Cardiac septum (tissue), 1 donor: ENCODE measurements around the gene CD86. TPM values are rescaled to one million over a fixed set of nuclear protein-coding genes. Genes with fewer than 3 reads are reported as not detected.

ENCODE experiments used
- DNase-seq: peaks from one replicate; pipeline ENCODE4 v3.0.0-alpha.2; 2020; ENCODE audit warnings: low spot score
- intact Hi-C: fragments of 100-400 bp; cut with DNase I; formaldehyde crosslinking; loops from one replicate; pipeline ENCODE4 v1.14.0; 2022
- total RNA-seq: library from RNA; stranded (reverse); fragmentation: NEBNext Ultra II Directional; extraction: Animal tissue kit (Norgen Biotek cat#: 25700); gene quantifications from one replicate; pipeline ENCODE4 v1.2.1, GENCODE V29; 2021
- donor health status: DM: no; HTN: no; CAD: no.

The CD86 gene
- total RNA-seq, 1 donor from 2014 or later, result 1.9 TPM

- intact Hi-C loops, result no loop called here
These were observed 2.5 kb downstream of the CD86 start for GRCh38 chr3:122057671-122058070.

GRCh38 chr3:122058294-122058693 is 3.1 kb downstream of the CD86 start:
- no peak for DNase-seq
- intact Hi-C loops, result no loop called here

More at GRCh38 chr3:122057671-122058070, 2.5 kb downstream of the CD86 start:
- DNase-seq, result no peak

- no peak for DNase-seq
- intact Hi-C loops, result no loop called here
These were observed 5.0 kb downstream of the CD86 start for GRCh38 chr3:122060040-122060698.

DNA sequence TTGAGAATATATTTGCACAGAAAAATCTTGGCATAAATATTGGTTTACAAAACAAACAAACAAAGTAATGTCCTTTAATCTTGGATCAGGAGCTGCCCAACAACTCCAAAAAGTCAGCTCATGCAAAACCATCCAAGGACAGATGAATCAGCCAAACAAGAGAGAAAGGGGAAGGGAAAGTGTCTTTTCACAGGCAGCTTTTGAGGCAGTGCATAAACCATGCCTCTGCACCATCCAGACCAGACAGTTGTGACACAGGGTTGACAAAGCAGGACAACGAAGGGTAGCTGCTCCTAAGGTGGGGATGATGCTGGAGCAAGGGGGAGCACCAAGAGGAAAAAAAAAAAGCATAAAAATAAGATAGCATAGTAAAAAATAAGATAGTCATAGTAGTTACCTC is 8.7 kb downstream of the CD86 start:
- no peak for DNase-seq
- intact Hi-C loops, result no loop called here

DNA sequence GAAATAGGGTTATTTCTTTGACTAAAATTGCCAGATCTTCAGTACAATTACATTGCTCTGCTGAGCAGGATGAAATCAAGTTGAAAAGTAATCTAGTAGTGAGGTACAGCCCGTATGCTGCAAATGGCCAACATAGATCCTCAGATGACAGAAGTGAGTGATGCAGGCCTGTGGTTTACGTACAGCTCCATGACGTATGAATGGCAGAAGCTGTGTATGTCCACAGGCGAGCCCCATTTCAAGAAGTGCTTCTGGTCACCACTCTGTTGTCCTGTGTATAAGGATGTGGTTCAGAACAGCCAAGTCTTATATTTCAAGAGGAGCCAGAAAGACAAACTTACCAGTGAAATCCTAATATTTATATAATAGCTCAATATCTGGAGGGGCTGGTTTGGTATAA is 9.2 kb downstream of the CD86 start:
- no peak for DNase-seq
- intact Hi-C loops, result no loop called here

DNA sequence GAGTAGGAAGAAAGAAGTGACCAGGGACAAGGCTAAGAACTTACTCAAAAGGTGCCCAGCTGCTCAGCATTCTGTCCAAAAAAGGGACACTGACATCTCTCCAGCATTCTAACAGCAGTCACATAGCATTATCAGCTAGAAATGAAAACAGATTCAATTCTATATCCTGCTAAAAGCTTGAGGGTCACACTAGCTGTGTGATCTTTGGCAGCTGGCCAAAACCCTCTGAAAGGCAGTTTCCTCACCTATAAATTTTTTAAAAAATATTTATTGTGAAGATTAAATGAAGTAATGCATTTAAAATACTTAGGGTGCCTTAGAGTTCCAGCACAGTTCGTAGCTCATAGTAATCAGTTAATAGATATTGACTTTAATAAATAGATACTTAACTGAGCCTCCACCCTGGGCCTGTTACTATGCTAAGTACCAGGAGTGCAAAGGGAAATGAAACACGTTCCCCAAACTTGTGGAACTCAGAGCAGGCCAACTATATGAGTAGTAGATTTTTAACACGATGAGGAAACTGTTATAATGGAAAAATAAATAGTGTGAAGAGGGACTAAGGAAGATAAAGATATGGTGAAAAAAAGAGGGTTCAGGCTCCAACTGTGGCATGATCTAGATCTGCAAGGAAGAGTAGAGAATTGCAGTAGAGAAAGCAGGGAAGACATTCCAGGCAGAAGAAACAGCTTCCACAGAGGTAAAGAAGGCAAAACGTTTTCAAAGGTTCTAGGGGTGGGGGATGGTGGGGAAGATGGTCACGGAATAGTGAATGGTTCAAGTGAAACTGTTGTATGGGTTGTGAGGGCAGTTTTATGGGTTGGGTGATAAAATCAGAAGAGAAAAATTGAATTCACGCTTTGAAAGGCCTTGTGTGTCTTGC is 11.4 kb downstream of the CD86 start:
- intact Hi-C loops, result no loop called here
- no peak for DNase-seq

DNA sequence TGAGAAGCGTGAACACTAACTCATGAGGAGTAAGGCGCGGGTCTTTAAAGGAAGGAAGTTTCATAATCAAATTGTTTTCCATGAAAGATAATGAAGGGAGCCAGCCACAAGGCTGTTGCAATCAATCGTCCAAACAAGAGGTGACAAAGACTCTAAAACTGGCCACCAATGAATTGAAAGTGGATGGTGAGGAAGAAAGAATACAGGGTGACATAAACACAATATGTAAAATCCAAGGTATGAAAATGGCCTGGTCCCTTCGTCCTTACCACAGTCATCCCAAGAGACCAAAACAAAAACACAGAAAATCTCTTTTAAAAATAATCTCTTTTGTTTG is 12.0 kb downstream of the CD86 start:
- DNase-seq, result no peak
- intact Hi-C loops, result no loop called here

GRCh38 chr3:122067588-122068240 is 12.6 kb downstream of the CD86 start:
- DNase-seq, result no peak
- intact Hi-C loops, result no loop called here

DNA sequence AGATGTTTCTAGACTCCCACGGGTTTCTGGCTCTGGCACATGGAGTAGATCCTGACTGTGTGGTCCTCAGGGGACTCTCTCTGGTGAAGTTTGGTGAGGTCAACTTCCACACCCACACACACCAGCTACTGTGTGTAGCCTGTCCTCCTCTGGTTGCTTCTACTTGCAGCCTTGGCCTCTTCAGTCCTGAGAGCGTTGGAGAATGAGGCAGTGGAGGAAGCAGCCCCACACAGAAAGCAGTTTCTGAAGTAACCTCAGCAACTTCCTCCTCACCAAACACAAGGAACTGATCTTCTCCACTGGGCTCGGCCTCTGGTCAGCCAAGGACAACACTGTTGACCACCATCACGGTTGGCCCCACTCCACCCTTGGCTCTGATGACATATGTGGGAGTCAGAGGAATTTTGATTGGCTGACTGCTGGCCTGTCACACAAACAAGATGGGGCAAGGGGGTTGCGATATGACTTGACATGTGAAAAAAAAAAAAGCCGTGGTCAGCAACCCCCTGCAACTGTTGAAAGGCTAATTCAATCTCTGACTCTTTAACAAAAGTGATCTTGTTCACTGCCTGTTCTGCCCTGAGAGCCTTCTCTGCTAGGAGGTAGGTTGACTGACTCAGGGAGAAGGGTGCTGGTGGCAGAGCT is 19.6 kb downstream of the CD86 start:
- intact Hi-C loops, result no loop called here
- DNase-seq, result no peak

DNA sequence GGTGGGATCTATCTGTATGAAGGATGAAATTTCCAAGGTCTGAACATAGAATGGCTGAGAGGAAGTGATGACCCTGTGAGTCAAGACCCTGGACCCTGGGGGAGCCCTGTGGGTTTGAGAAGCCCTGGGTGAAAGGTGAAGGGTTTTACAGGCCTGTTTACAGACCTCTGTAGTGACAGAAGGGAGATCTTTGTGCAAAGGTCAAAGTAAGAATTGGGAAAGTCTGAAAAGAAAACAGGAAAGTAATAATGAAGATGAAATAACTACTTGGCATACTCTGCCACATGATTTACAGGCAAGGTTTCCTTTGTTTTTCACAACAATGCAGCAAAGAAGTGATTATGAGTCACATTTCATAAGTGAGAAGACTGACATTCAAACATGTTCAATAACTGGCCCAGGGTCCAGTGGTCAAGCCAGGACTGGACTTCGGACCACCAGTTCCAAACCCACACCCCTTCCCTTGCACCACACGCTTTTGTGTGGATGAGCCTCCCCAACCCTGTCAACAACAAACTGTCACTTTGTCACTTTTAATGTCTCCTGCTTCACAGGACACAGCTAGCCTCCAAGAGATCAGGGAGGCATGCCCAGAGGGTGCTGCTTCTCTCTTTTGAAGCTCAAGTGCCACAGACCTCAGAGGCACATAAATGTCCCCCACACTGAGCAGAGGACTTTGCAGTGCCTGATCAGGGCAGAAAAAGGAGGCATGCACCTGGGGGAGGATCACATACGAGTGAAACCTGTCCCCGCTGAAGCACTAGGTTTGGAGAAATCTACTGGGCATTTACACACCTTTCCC is 21.5 kb downstream of the CD86 start:
- intact Hi-C loops, result no loop called here

GRCh38 chr3:122077293-122078234 is 22.4 kb downstream of the CD86 start:
- DNase-seq, result no peak
- intact Hi-C loops, result no loop called here

More for the DNA sequence above, 21.5 kb downstream of the CD86 start:
- DNase-seq, result no peak

DNA sequence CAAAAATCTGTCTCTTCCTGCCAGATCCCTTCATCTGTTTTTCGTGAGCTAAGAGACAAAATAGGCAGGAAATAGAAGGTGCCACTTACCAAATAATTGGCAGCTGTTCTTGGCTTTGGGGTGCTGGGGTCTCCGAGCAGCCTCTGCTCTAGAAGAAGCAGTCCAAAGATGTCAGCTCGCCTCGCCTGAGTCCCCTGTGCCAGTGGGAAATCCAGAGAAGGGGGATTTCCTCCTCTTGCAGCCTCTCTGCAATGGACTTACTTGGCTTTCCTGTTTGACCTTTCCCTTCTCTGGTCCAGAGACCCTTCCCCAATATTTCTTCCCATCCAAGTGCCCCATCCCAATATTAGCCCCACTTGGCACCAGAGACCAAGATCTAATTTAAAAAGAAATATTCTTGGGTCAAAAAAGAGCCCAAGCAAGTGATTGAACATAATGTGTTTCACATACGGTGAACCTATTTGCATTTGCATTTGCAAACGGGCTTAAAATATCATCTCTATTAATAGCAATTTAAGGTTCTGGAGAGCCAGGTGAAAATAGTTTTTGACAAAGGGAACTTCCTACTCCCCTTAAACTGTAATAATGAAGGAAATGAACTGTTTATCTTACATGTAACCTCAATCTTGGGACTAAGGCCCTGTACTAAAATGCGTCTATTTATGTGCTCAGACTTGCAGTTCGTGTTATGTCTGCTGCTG is 23.2 kb downstream of the CD86 start:
- intact Hi-C loops, result no loop called here
- DNase-seq, result no peak

DNA sequence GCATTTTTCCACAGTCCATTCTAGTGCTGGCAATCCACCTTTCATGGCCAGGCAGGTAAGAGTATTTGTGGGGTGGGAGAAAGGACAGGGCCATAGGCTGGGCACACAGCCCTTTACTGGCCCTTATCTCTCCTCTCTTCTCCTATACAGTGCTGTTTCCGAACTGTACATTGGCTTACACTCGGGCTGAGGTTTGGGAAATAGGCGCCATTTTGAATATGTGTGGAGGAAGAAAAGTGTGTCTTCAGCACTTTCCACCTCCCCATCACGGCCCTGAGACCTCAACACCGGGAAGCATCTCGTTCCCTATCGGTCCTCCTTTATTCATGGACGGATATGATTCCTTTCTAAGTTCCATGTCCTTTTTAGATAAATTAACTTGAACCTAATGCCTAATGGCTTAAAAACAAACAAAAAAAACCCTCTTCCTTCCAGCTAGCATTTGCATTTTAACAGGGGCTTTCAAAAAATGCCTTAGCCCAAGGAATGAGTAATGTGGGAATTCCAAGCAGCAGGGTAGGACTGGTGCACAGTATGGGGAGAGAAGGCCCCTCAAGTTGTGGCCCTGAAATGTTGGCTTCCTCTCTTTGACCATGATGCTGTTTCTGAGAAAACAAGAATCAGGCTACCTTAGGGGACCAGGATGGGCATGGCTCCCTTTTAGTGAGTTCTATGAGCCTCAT is 24.5 kb downstream of the CD86 start:
- intact Hi-C loops, result no loop called here
- no peak for DNase-seq

DNA sequence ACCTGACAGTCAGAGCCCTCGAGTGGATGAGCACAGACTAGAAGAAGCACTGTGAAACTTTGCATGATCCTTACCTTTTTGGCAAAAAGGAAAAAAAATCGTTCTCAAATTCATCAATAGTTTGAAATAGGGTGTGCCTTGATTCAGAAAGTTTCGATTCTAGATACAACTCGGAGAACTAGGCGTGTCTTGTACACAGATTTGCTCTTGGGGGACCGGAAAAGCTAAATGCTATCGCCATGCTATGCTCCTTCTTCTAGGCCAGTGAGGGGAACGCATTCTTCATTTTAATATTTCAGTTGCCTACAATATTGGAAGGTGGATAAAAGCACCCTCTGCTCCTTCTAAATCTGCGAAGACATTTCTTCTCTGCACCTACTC is 25.0 kb downstream of the CD86 start:
- no peak for DNase-seq
- intact Hi-C loops, result no loop called here

DNA sequence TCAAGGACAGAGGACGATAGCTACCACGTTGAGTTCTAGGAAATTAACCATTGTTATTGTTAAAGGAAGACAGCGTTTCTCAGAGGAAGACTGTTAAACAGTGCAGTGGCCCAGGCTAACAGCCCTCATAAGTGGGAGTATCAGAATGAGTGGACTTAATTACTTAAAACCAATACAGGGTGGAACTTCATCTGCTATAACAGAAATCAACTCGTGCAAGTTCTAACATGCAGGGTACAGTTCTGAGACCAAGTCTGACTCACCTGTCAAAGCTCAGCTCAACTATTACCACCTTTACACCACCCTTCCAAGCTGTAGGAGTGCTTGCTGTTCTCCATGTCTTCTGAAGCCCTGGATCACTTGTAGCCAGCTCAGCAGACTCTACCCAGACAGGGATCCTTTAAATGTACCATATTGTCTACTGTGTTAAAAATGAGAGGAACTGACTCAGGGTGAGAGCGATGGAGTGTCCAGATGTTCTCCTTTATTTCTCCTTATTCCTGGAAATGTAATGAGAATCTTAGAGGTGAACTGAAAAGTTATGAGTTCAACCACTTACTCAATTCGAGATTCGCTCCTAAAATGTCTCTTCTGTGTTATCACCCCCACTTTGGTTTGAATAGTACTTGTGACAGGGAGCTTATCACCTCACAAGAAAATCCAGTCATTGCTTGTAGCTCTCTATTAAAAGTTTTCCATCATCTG is 26.5 kb downstream of the CD86 start:
- intact Hi-C loops, result no loop called here
- DNase-seq, result no peak

- no peak for DNase-seq
- intact Hi-C loops, result no loop called here
These were observed 27.2 kb downstream of the CD86 start for GRCh38 chr3:122082357-122082756.

DNA sequence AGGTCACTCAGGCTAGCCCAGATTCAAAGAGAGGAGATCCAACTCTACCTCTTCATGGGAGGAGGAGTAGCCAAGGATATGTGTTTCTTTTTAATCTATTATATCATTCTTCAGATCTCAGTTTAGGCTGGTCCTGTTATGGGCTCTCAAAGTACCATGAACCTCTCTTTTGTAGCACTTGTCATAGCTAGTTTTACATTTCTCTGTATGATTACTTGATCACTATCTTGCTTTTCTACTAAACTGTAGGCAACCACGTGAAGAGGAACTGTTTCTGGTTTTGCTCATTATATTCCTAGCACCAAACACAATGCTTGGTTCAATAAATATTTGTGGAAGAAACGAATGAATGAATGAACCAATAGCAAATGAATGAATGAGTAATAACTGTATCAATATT is 29.6 kb downstream of the CD86 start:
- intact Hi-C loops, result no loop called here
- no peak for DNase-seq
